Measurements from ENCODE around the gene RNLS.
"Not testable (repeated sequence)": the region's sequence is repeated elsewhere in the genome, so short reads cannot be mapped to it uniquely, and the experiment has no call there.

RNLS gene

DNA sequence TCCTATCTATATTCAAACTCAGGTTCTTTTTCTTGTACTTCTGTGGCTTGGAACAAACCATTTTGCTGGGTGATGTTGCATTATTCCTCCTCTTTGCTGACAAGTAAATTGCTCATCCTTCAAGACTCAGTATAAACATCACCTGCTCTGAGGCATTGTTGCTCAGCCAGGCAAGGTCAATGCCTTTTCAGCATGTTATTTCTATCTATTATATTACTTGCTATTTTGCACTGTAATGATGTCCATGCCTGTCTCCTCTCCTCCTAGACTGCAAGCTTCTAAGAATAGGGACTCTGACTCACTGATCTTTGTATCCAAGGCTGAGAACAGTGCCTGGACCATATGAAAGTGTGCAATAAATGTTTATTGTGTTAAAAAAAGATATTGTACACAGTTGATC is 293.8 kb downstream of the RNLS start:
- Mint-ChIP-seq H3K27ac (no peak overlapping the region), H3K9me3 (no peaks in the 10 kb centered on the region), H3K27me3 (no peaks in the 10 kb centered on the region), H3K36me3 (no peaks in the 10 kb centered on the region), H3K4me3 (no peak overlapping the region), H3K4me1 (peaks cover 21% of the 10 kb centered on the region)
- ATAC-seq (ENCODE audit: low read depth) (no peak), DNase-seq (ENCODE audit: low spot score in 2 of 2) (no peak)

DNA sequence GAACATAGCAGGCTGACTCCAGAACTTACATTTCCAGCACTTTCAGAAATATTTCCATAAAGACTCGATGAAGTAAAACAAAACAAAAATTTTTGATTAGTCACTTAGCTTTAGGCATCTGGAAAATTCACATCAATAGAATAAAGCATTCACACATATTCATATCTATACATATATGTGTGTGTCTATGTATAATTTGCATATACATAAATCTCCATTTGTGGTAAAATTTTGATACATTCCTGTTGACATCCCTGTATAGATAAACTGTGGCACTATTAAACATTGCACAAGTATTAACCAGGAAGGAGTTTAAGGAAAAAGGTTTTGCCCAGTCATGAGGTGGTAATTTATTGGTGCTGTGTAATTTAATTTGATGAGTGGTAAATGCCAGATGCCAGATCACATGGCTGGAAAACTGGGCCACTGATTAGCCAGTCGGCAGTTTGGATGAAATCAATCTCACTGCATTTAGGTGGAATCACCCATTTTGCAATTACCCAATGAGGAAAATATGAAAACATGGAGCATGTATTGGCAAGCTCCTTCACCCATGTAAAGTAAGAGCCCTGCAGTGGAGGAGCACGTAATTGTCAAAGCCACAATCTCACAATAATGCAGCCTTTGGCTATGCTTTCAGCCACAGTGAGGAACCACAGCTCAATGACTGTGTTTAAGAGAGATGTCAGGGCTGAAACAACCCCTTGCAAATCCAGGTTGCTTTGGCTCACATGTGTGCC is 294.6 kb downstream of the RNLS start:
- Mint-ChIP-seq H3K4me1 (peaks cover 15% of the 10 kb centered on the region), H3K4me3 (no peak overlapping the region), H3K36me3 (peaks cover under 1% of the 10 kb centered on the region), H3K9me3 (no peaks in the 10 kb centered on the region), H3K27me3 (no peaks in the 10 kb centered on the region), H3K27ac (no peak overlapping the region)
- ATAC-seq (ENCODE audit: low read depth) (peak; percentile 32), DNase-seq (ENCODE audit: low spot score in 2 of 2) (no peak)

DNA sequence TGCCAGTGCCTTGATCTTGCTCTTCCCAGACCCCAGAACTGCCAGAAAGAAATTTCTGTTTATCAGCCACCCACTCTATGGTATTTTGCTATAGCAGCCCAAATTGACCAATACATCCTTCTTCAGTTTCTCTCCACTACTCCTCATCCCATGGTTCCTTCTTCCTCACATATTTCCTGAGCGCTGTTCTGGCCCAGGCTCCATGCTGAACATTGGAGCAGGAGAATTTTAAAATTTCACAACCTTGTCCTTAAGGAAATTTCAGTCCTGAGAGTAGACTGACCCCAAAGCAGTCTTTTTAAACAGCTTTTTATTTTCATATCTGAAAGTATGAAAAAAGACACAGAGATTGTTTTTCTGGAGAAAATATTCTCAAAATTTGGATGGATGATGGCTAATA is 297.1 kb downstream of the RNLS start:
- Mint-ChIP-seq H3K27ac (no peak overlapping the region), H3K9me3 (no peaks in the 10 kb centered on the region), H3K36me3 (peaks cover 2% of the 10 kb centered on the region), H3K4me3 (no peak overlapping the region), H3K4me1 (peaks cover 15% of the 10 kb centered on the region), H3K27me3 (no peaks in the 10 kb centered on the region)
- no peak for ATAC-seq (ENCODE audit: low read depth)
- DNase-seq (ENCODE audit: low spot score in 2 of 2) = no peak

DNA sequence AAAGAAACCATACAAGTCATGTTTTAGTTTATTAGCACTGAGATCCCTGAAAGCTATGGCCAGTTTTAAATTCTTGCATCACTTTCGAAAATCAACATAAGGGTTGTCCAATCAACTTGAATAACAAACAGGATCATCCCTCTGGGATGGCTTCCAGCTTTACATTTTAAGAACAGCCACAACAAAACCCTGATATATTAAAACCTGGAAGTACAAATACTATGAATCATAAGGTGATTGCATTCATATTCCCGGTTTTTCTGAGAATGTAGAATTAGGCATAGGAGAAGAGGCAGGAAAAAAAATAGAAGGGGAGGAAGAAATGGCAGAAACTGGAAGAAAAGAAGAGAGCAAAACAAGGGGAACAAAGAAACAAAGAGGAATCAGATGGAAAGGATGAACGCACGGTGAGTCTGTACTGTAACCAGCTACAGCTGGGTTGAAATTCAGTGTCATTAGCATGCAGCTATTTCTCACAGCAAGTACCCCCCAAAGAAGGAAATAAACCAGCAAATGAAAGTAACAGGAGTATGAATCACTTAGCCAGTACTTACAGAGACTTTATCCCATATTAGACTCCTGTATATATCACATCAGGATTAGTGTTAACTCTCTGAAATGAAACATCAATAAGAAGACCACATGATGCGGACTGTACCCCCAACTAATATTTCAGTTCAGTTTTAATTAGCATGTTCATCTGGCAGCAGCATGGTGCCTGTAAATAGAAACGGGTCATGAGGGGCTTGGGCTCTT is 301.3 kb downstream of the RNLS start:
- peak overlapping the region; percentile 7 for H3K27ac Mint-ChIP-seq
- no peak for DNase-seq (ENCODE audit: low spot score in 2 of 2)
- H3K36me3 Mint-ChIP-seq = peaks cover 2% of the 10 kb centered on the region
- peaks cover 14% of the 10 kb centered on the region for H3K4me1 Mint-ChIP-seq
- H3K27me3 Mint-ChIP-seq = no peaks in the 10 kb centered on the region
- no peaks in the 10 kb centered on the region for H3K9me3 Mint-ChIP-seq
- peak overlapping the region; percentile 40 for H3K4me3 Mint-ChIP-seq
- ATAC-seq (ENCODE audit: low read depth) = peak; percentile 73

DNA sequence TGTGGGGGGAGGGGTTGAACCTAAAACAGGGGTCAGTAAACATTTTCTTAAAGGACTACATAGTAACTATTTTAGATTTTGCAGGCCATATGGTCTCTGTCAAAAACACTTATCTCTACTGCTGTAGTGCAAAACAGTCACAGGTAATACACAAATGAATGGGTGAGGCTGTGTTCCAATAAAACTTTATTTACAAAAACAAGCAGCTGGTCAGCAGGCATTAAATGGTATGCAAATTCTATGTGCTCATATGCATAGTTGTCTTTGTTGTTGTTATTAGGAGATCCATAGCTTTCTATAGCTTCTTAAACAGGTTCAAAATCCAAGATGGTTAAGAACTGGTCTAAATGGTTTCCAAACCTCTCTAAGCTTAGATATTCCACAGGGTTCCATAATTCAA is 302.6 kb downstream of the RNLS start:
- Mint-ChIP-seq H3K4me3 (no peak overlapping the region), H3K36me3 (peaks cover 2% of the 10 kb centered on the region), H3K27me3 (no peaks in the 10 kb centered on the region), H3K4me1 (peaks cover 14% of the 10 kb centered on the region), H3K27ac (no peak overlapping the region), H3K9me3 (no peaks in the 10 kb centered on the region)
- no peak for ATAC-seq (ENCODE audit: low read depth)
- DNase-seq (ENCODE audit: low spot score in 2 of 2) = no peak

DNA sequence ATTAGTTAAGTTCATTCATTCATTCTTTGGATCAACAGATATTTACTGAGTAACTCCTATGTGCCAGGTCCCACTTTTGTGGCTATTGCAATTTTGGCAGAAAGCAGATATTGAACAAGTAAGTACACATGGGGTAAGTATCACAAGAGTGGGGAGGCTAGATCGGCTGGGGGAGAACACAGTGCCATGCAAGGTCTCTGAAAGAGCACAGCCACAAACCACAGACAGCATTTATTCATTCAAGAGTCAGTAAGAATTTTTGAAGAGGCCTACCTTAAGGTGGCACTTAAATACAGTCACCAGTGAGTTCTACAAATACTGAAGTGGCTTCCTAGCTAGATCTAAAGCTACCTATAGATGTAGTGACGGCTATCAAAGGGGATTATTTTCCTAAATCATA is 304.2 kb downstream of the RNLS start:
- Mint-ChIP-seq H3K36me3 (peaks cover 2% of the 10 kb centered on the region), H3K9me3 (no peaks in the 10 kb centered on the region), H3K4me3 (no peak overlapping the region), H3K27ac (no peak overlapping the region), H3K4me1 (peaks cover 16% of the 10 kb centered on the region), H3K27me3 (no peaks in the 10 kb centered on the region)
- ATAC-seq (ENCODE audit: low read depth) (no peak), DNase-seq (ENCODE audit: low spot score in 2 of 2) (no peak)

DNA sequence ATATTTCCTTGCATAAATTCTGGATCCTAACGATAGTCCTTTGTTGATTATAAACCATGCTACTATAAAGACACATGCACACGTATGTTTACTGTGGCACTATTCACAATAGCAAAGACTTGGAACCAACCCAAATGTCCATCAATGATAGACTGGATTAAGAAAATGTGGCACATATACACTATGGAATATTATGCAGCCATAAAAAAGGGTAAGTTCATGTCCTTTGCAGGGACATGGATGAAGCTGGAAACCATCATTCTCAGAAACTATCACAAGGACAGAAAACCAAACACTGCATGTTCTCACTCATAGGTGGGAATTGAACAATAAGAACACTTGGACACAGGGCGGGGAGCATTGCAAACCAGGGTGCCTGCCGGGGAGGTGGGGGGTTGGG is 306.2 kb downstream of the RNLS start:
- not testable (repeated sequence) for H3K27me3 Mint-ChIP-seq; ATAC-seq (ENCODE audit: low read depth); DNase-seq (ENCODE audit: low spot score in 2 of 2); H3K36me3 Mint-ChIP-seq; H3K27ac Mint-ChIP-seq; H3K9me3 Mint-ChIP-seq; H3K4me3 Mint-ChIP-seq
- peaks cover 12% of the 10 kb centered on the region for H3K4me1 Mint-ChIP-seq

DNA sequence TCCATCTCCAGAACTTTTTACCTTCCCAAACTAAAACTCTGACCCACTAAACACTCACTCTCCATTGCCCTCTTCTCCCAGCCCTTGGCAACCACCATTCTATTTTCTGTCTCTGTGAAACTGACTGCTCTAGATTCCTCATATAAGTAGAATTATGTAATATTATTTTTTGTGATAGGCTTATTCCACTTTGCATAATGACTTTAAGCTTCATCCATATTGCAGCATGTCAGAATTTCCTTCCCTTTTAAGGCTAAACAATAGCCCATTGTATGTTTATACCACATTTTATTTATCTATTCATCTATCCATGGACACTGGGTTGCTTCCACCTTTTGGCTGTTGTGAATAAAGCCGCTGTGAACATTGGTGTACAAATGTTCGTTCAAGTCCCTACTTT is 308.8 kb downstream of the RNLS start:
- Mint-ChIP-seq H3K27me3 (no peaks in the 10 kb centered on the region), H3K4me3 (no peak overlapping the region), H3K27ac (no peak overlapping the region), H3K36me3 (no peaks in the 10 kb centered on the region), H3K4me1 (peaks cover 15% of the 10 kb centered on the region), H3K9me3 (no peaks in the 10 kb centered on the region)
- no peak for DNase-seq (ENCODE audit: low spot score in 2 of 2)
- ATAC-seq (ENCODE audit: low read depth) = no peak

DNA sequence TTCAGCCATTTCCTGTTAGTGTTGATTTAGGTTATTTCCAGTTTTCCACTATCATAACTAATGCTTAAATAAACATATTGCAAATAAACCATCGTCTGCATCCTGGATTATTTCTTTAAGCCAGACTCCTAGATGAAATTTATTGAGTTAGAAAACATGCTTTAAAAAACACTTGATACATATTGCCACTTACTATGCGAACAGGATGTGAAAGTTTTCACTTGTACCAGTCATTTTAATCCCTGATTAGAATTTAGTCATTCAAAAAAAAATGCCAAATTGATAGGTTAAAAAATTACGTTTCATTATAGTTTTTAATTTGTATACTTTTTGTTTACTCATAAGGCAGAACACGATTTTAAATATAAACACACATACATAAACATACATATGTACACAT is 309.6 kb downstream of the RNLS start:
- H3K27ac Mint-ChIP-seq = no peak overlapping the region
- H3K4me1 Mint-ChIP-seq = peaks cover 12% of the 10 kb centered on the region
- H3K27me3 Mint-ChIP-seq = no peaks in the 10 kb centered on the region
- DNase-seq (ENCODE audit: low spot score in 2 of 2) (no peak), ATAC-seq (ENCODE audit: low read depth) (no peak)
- H3K36me3 Mint-ChIP-seq = no peaks in the 10 kb centered on the region
- no peak overlapping the region for H3K4me3 Mint-ChIP-seq
- no peaks in the 10 kb centered on the region for H3K9me3 Mint-ChIP-seq

DNA sequence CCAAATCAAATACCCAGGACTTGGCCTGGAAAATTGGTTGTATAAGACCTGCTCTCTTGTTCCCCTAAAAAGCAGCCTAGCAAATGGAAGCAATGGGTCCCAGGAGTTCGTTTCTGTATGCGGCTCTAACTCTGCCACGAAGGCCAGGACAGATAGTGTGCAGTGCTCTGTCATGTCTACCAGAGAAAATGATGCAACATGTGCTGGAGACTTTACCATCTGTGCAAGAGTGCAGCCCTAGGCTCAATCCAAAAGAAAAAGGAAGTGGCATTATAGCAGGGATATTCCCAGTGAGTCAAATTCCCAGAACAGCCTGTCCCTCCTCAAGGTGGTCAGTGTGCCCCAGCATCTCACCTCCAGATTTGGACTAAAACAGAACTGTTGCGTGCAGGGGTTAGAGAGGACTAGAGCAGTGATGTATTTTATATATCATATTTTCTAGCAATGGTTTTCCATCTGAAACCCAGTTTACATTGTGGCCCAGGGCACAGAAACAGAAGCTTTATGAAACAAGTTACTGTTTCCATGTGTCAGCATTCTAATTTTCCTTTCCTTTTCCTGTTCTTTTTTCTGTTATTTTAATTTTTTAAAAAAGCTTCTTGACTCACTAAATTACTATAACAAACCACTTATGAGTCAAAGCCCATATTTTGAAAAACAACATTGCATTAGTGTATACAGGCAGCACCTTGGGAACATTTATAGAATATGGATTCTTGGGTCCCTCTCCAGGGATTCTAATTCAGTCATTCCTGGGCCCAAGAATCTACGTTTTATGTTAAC is 311.2 kb downstream of the RNLS start:
- Mint-ChIP-seq H3K4me3 (peak overlapping the region; percentile 18), H3K4me1 (peaks cover 16% of the 10 kb centered on the region), H3K27me3 (no peaks in the 10 kb centered on the region), H3K36me3 (no peaks in the 10 kb centered on the region), H3K9me3 (no peaks in the 10 kb centered on the region), H3K27ac (peak overlapping the region; percentile 56)
- ATAC-seq (ENCODE audit: low read depth) = peak; percentile 43
- no peak for DNase-seq (ENCODE audit: low spot score in 2 of 2)

DNA sequence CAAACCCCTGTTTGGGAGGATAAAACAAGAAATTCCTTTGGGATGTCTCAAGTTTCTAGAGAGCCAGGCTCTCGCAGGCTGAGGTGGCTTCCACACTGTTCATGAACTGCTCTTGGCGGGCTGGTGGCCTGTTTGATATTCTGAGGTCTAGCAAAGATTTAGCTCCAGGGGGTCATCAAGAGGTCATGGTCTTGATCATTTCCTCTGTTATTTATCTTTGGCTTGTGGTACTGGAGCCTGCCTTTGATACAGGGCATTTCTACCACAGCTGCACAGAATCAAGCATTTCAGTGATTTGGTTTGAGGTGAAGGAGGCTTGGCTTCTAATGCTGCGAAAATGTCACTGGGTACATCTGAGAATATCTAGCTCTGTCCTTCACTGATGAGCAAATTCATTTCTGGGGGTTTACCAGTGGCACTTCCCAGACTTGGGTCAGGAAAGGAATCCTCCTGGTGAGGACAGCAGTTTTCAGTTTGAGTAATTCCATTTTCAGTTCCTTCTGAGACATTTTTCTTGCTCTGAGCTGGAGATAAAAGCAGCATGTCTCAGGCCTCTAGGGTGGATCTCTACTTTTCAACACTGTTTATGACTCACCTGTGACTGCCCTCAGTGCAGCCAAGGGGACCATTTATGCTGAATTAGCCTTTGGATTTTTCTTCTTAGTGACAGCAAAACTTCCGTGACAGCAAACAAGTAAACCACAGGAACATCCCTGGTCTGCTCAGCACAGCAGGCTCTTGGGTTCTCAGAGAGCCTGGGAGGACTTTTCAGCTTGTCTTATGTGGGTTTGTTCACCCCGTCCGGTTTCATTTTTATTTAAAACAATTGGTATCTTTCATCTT is 312.0 kb downstream of the RNLS start:
- peak in 1 of 2 donors; percentile 5 for DNase-seq (ENCODE audit: low spot score in 2 of 2)
- Mint-ChIP-seq H3K27ac (peak overlapping the region; percentile 56), H3K9me3 (no peaks in the 10 kb centered on the region)

DNA sequence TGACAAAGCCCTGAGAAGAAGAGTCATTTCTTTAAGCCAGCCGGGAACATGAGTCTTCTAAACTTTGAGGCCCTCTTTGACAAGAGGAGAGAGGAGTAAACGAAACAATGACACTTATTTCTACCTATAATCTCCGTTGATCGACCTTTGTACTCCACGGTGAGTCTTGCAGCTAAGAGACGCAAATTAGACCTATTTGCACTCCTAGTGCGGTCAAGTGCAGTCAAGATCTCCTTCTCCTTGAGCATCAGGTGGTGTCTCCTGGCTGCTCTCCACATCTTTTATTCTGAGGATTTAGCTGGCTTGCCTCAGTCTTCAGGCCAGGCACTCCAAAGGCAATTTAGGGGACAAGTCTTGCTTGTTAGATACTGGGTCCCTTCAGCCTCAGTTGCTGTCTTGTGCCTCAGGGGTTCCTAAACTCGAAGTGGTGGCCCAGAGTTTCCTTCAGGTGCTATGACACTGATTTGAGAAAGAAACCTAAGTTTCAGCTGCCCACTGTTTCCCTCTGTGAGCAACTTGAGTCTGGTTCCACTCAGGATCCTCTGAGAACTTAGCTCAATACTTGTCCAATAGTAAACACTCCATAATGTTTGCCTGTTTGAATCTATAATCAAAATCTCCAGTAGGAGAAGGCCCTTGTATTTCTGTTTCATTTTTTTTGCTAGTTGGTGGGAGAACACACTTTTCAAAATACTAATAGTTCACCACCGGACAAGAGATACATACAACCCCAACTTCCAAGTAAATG is 312.9 kb downstream of the RNLS start:
- no peaks in the 10 kb centered on the region for H3K9me3 Mint-ChIP-seq
- ATAC-seq (ENCODE audit: low read depth) (no peak), DNase-seq (ENCODE audit: low spot score in 2 of 2) (no peak)
- H3K4me3 Mint-ChIP-seq = no peak overlapping the region
- H3K36me3 Mint-ChIP-seq = no peaks in the 10 kb centered on the region
- H3K4me1 Mint-ChIP-seq = peaks cover 22% of the 10 kb centered on the region
- no peak overlapping the region for H3K27ac Mint-ChIP-seq
- no peaks in the 10 kb centered on the region for H3K27me3 Mint-ChIP-seq

More for the DNA sequence above, 312.0 kb downstream of the RNLS start:
- H3K4me3 Mint-ChIP-seq = peak overlapping the region; percentile 18
- H3K36me3 Mint-ChIP-seq = no peaks in the 10 kb centered on the region
- H3K27me3 Mint-ChIP-seq = no peaks in the 10 kb centered on the region
- peaks cover 22% of the 10 kb centered on the region for H3K4me1 Mint-ChIP-seq
- peak; percentile 65 for ATAC-seq (ENCODE audit: low read depth)

DNA sequence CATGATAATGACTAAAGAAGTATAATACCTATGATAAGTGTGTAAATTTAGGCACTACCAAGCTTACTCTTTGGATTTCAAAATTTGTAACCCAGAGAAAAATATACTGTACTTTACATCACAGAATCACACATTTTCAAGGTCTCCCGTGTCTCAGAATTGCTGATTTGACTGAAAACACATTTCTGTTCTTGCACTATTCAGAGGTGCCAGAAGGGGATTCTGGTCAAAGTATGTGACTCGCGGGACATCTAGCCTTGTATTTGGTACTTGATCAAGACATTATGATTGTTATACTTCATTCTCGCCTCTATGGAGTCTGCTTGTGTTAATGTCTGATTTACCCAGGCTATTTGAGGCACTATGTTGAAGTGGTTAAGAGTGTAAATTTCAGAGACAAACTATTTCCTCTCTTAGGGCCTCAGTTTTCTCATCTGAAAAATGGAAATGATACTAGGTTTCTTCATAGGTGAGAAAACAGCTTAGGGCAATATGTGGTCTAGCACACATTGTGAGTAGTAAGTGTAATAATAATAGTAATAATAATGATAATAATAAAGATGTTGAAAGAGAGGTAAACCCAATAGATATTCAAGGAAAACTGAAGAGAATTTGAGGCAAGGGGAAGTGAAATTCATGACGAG is 320.4 kb downstream of the RNLS start:
- H3K27ac Mint-ChIP-seq = no peak overlapping the region
- no peaks in the 10 kb centered on the region for H3K36me3 Mint-ChIP-seq
- H3K27me3 Mint-ChIP-seq = no peaks in the 10 kb centered on the region
- H3K4me3 Mint-ChIP-seq = no peak overlapping the region
- no peaks in the 10 kb centered on the region for H3K9me3 Mint-ChIP-seq
- ATAC-seq (ENCODE audit: low read depth) (peak; percentile 24), DNase-seq (ENCODE audit: low spot score in 2 of 2) (no peak)
- peaks cover 15% of the 10 kb centered on the region for H3K4me1 Mint-ChIP-seq

Measured in memory B cell (primary cell).